ENCODE results near the gene ZFPM1.

DNA sequence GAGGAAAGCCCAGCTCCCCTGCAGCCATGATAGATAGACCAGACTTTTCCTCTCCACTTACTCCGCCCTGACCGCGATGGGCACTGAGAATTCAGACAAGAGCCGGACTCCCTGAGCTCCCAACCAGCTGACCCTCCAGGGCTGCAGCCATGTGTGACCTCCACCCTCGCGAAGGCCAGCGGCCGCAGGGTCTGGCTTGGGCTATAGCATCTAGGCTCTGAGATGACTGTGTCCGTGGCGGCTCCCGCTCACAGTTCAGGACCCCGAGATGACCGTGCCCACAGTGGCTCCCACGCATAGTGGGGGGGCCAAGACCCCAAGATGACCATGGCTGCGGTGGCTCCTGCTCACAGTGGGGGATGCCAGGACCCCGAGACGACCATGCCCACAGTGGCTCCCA is 18.0 kb downstream of the ZFPM1 start:
- TF ChIP-seq, protein P1, sequence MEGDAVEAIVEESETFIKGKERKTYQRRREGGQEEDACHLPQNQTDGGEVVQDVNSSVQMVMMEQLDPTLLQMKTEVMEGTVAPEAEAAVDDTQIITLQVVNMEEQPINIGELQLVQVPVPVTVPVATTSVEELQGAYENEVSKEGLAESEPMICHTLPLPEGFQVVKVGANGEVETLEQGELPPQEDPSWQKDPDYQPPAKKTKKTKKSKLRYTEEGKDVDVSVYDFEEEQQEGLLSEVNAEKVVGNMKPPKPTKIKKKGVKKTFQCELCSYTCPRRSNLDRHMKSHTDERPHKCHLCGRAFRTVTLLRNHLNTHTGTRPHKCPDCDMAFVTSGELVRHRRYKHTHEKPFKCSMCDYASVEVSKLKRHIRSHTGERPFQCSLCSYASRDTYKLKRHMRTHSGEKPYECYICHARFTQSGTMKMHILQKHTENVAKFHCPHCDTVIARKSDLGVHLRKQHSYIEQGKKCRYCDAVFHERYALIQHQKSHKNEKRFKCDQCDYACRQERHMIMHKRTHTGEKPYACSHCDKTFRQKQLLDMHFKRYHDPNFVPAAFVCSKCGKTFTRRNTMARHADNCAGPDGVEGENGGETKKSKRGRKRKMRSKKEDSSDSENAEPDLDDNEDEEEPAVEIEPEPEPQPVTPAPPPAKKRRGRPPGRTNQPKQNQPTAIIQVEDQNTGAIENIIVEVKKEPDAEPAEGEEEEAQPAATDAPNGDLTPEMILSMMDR (IDR thresholded peaks at IDR 0.05): no peak
- no peak for TF ChIP-seq POLR2A (IDR thresholded peaks at IDR 0.05)
- no peak for TF ChIP-seq POLR2AphosphoS5 (IDR thresholded peaks at IDR 0.05; ENCODE audit: insufficient read depth in 1 of 2, low read depth in 1 of 2)
